ENCODE data around the gene GPR176. TPM values are rescaled to one million over a fixed set of nuclear protein-coding genes. Genes with fewer than 3 reads are reported as not detected.

Gene GPR176
- total and polyA plus RNA-seq, 4 donors, result 13.7 to 29.7 (median 28.2) TPM

DNA sequence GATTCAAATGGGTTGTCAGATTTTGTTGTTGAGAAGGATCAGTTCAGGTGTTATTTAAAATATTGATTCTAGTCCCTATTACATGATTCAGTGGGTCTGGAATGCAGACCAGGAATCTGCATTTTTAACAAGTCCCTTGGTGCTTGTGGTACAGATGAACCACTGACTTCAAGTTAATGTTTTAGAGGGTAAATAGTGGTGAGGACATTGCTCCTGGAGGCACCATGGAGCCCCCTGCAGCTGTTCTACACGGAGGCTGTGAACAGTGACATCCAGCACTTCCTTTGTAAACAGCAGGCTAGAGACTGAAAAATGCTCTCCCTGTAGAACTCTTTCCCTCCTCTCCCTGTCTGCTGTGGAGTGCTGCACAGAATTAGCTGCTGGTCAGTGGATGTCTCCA, 132.6 kb downstream of the GPR176 start:
- Histone ChIP-seq H3K4me3 (ENCODE audit: low read depth, low read length) (no peak overlapping the region), H3K27ac (ENCODE audit: low read depth, low read length) (no peak overlapping the region), H3K27me3 (ENCODE audit: control insufficient read depth, insufficient read depth, low read length) (no peaks in the 10 kb centered on the region), H3K9me3 (ENCODE audit: control insufficient read depth, insufficient read depth, low read length) (no peaks in the 10 kb centered on the region), H3K4me1 (ENCODE audit: control insufficient read depth, insufficient read depth, low read length) (no peaks in the 10 kb centered on the region), H3K36me3 (ENCODE audit: control insufficient read depth, insufficient read depth, low read length) (no peaks in the 10 kb centered on the region)
- whole genome bisulfite sequencing (ENCODE audit: insufficient coverage), result no CpG with 5 or more reads among the region's 1 CpG
- peak in 1 of 6 donors; percentile 32 for DNase-seq (ENCODE audit: low read depth in 4 of 6, low spot score in 6 of 6)

DNA sequence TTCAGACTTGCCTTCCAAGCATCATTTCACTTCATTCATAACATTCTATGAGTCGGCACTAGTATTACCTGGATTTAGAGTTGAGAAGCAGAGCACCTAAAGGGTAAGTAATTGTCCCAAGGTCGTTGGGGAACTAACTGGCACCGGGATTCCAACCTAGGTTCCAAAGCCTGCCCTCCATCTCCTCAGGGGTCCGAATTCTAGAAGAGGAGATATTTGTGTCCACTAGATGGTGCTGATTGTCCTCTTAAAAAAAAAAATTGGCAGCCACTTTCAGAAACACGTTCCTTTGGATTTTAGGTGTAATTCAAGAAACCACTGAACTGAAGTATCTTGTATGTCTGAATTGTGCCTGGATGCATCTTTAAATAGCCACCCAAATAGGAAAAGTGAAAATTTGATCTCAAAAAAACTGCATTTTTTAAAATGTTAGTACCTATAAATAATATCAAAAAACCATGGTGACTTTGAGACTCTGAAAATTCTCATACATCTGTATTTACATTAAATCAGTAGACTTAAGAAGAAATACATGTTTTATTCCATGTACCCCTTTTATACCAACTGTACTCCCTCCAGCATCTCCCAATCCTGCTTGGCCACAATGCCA, 133.5 kb downstream of the GPR176 start:
- no peak overlapping the region for H3K27ac ChIP-seq (ENCODE audit: low read depth, low read length)
- H3K4me3 ChIP-seq (ENCODE audit: low read depth, low read length), result no peak overlapping the region
- DNase-seq (ENCODE audit: low read depth in 4 of 6, low spot score in 6 of 6), result peak in 5 of 6 donors; percentile 56 to 95 (median 68)
- WGBS (ENCODE audit: insufficient coverage), result 0% methylated on average over 1 of the region's 5 CpGs
- no peaks in the 10 kb centered on the region for H3K36me3 ChIP-seq (ENCODE audit: control insufficient read depth, insufficient read depth, low read length)
- H3K27me3 ChIP-seq (ENCODE audit: control insufficient read depth, insufficient read depth, low read length), result no peaks in the 10 kb centered on the region
- H3K4me1 ChIP-seq (ENCODE audit: control insufficient read depth, insufficient read depth, low read length), result no peaks in the 10 kb centered on the region
- H3K9me3 ChIP-seq (ENCODE audit: control insufficient read depth, insufficient read depth, low read length), result no peaks in the 10 kb centered on the region

DNA sequence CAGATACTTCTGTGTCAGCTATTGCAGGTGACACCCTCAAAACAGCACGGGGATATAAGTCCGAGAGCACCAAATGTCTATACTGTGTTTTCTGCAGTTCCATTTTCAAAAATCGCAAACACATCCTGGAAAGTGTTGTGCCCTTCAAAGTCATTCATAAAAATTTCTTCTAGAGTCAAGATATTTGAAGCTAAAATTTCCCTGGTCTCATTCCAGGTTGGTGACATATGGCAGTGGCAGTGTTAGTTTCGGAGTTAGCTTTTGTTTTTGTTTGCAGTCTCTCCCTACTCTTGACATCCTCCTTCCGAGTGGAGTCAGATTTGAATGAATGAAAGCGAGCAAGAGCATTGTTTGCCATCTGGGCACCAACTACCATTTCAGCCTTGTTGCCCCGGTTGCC, 134.2 kb downstream of the GPR176 start:
- Histone ChIP-seq H3K4me1 (ENCODE audit: control insufficient read depth, insufficient read depth, low read length) (no peaks in the 10 kb centered on the region), H3K27ac (ENCODE audit: low read depth, low read length) (no peak overlapping the region), H3K27me3 (ENCODE audit: control insufficient read depth, insufficient read depth, low read length) (no peaks in the 10 kb centered on the region), H3K36me3 (ENCODE audit: control insufficient read depth, insufficient read depth, low read length) (no peaks in the 10 kb centered on the region), H3K4me3 (ENCODE audit: low read depth, low read length) (no peak overlapping the region), H3K9me3 (ENCODE audit: control insufficient read depth, insufficient read depth, low read length) (no peaks in the 10 kb centered on the region)
- peak in 2 of 6 donors; percentile 56 for DNase-seq (ENCODE audit: low read depth in 4 of 6, low spot score in 6 of 6)
- WGBS (ENCODE audit: insufficient coverage), result 38% methylated on average over 4 of the region's 7 CpGs

DNA sequence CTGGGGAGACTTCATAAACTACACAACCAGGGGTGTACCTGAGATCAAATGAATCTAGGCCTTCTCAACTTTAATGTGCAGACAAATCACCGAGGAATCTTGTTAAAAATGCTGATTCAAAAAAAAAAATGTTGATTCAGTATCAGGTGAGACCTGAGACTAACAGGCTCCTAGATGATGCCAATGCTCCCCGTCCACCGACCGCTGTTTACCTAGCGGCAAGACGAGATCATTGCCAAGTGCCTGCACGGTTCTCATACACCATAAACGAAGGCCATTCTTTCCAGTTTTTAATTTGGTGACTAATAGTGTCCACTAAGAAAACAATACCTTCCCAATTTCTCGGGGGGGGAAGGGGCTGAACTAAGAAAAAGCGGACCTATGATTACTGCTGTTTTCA, 134.9 kb downstream of the GPR176 start:
- peak in 1 of 6 donors; percentile 47 for DNase-seq (ENCODE audit: low read depth in 4 of 6, low spot score in 6 of 6)
- Histone ChIP-seq H3K36me3 (ENCODE audit: control insufficient read depth, insufficient read depth, low read length) (no peaks in the 10 kb centered on the region), H3K4me3 (ENCODE audit: low read depth, low read length) (no peak overlapping the region), H3K27ac (ENCODE audit: low read depth, low read length) (no peak overlapping the region), H3K4me1 (ENCODE audit: control insufficient read depth, insufficient read depth, low read length) (no peaks in the 10 kb centered on the region), H3K27me3 (ENCODE audit: control insufficient read depth, insufficient read depth, low read length) (no peaks in the 10 kb centered on the region), H3K9me3 (ENCODE audit: control insufficient read depth, insufficient read depth, low read length) (no peaks in the 10 kb centered on the region)
- 40% methylated on average over 1 of the region's 10 CpGs for WGBS (ENCODE audit: insufficient coverage)

DNA sequence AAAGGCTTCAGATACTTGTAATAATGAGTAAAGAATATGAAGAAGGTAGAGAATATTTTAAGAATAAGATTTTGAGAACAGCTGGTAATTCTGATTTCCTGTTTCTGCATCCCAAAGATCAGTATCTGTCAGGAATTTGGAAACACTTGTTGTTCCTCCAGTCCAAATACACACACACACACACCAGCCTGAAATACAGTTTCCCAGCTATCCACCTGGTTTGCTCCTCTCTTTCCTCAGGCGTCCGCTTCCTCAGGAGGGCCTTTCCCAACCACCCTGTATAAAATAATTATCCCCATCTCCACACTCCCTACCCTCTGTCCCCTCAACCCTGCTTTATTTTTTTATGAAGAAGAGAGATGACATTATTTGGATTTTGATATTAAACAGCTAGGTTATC, 135.4 kb downstream of the GPR176 start:
- no CpG with 5 or more reads among the region's 2 CpGs for WGBS (ENCODE audit: insufficient coverage)
- Histone ChIP-seq H3K4me3 (ENCODE audit: low read depth, low read length) (no peak overlapping the region), H3K27me3 (ENCODE audit: control insufficient read depth, insufficient read depth, low read length) (no peaks in the 10 kb centered on the region), H3K9me3 (ENCODE audit: control insufficient read depth, insufficient read depth, low read length) (no peaks in the 10 kb centered on the region), H3K4me1 (ENCODE audit: control insufficient read depth, insufficient read depth, low read length) (no peaks in the 10 kb centered on the region), H3K27ac (ENCODE audit: low read depth, low read length) (no peak overlapping the region), H3K36me3 (ENCODE audit: control insufficient read depth, insufficient read depth, low read length) (no peaks in the 10 kb centered on the region)
- no peak for DNase-seq (ENCODE audit: low read depth in 4 of 6, low spot score in 6 of 6)

DNA sequence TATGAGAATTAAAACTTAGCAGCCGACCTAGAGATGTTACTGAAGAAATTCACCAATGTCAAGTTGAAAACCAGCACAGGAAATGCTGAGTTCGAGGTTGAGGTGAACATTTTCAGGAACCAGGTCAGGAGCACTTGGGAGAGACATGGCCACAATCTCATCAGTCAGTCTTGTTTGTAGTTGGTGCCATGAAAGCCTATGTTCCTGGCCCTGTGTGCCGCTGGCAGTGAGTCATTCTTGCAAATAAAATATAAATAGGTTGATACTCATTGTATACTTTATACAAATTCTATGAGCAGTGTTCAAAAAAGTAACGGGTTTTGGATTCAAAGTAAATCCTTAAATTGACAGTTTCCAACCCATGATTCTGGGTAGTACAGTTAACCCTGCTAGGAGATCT, 135.9 kb downstream of the GPR176 start:
- no peaks in the 10 kb centered on the region for H3K4me1 ChIP-seq (ENCODE audit: control insufficient read depth, insufficient read depth, low read length)
- no peak for DNase-seq (ENCODE audit: low read depth in 4 of 6, low spot score in 6 of 6)
- H3K4me3 ChIP-seq (ENCODE audit: low read depth, low read length), result no peak overlapping the region
- H3K9me3 ChIP-seq (ENCODE audit: control insufficient read depth, insufficient read depth, low read length), result no peaks in the 10 kb centered on the region
- no peaks in the 10 kb centered on the region for H3K27me3 ChIP-seq (ENCODE audit: control insufficient read depth, insufficient read depth, low read length)
- no peak overlapping the region for H3K27ac ChIP-seq (ENCODE audit: low read depth, low read length)
- no peaks in the 10 kb centered on the region for H3K36me3 ChIP-seq (ENCODE audit: control insufficient read depth, insufficient read depth, low read length)
- 81% methylated on average over 2 of the region's 4 CpGs for WGBS (ENCODE audit: insufficient coverage)

DNA sequence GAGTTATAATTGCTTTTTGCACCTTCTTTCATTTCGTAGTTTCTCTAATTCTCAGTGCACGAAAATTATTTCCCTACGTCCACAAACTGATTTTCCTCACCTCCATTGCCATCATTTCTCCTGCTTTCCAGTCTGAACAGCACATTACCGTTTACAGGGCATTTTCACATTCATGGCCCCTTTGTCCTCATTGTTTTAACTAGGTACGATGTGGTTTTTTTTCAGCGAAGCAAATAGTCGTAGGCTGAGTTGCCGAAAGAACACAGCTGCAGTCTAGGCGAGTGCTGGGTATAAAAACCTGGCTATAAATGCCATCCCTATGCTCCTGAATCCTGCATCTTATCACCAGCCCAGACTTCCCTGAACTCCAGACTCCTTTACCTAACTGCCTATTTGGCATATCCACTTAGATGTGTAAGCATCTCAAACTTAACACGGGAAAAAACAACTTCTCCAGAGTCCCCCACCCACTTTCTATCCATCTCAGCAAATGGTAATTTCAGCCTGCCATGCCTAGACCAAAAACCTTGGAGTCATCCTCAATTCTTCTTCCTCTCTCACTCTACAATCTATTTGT, 136.7 kb downstream of the GPR176 start:
- Histone ChIP-seq H3K9me3 (ENCODE audit: control insufficient read depth, insufficient read depth, low read length) (no peaks in the 10 kb centered on the region), H3K27ac (ENCODE audit: low read depth, low read length) (peak overlapping the region; percentile 92), H3K4me3 (ENCODE audit: low read depth, low read length) (peak overlapping the region; percentile 62), H3K4me1 (ENCODE audit: control insufficient read depth, insufficient read depth, low read length) (no peaks in the 10 kb centered on the region), H3K27me3 (ENCODE audit: control insufficient read depth, insufficient read depth, low read length) (no peaks in the 10 kb centered on the region), H3K36me3 (ENCODE audit: control insufficient read depth, insufficient read depth, low read length) (no peaks in the 10 kb centered on the region)
- under 1% methylated on average over 10 of the region's 10 CpGs for WGBS (ENCODE audit: insufficient coverage)
- DNase-seq (ENCODE audit: low read depth in 4 of 6, low spot score in 6 of 6), result peak in 2 of 6 donors; percentile 30 to 52

DNA sequence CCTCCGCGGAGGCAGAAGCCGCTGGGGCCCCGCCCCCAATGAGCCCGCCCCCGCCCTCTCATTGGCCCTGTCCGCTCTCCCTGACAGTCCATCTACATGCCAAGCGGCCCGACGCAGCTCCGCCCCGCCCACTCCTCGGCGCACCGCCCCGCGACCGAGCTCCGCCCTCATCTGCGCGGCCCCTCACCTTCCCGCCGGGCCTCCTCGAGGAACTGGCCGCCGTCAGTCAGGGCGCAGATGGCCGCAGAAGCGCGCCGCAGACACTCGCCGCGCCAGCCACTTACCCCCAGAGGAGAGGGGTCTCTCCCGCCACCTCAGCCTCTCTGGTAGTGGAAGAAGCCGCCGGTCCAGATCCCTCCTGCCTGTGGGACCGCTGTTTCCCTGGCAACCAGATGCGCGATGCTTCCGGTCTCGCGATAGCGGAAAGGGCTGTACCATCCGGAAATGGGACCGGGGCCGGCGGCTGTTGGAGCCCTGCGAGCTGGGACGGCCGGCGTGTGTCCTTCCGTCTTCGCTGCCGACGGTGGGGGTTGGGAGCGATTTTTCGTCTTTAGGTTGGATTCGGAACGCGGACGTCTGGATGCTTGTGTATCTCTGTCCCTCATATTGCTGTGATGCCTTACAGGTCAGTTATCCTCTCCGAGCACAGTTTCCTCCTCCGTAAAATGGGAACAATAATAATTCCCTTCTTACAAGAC, 137.5 kb downstream of the GPR176 start, which contains the start of gene FSIP1:
Gene FSIP1 (minus strand): TSS at position 401 of the 698 bp plus-strand sequence. CDS start 6,317 bp downstream, outside the sequence.
- Histone ChIP-seq H3K27me3 (ENCODE audit: control insufficient read depth, insufficient read depth, low read length) (no peaks in the 10 kb centered on the region), H3K9me3 (ENCODE audit: control insufficient read depth, insufficient read depth, low read length) (no peaks in the 10 kb centered on the region), H3K4me3 (ENCODE audit: low read depth, low read length) (peak within 1 kb of the TSS; percentile 62), H3K4me1 (ENCODE audit: control insufficient read depth, insufficient read depth, low read length) (no peaks in the 10 kb centered on the region), H3K36me3 (ENCODE audit: control insufficient read depth, insufficient read depth, low read length) (no peaks in the 10 kb centered on the region), H3K27ac (ENCODE audit: low read depth, low read length) (peak within 1 kb of the TSS; percentile 92)
- peak; percentile 90 to 99 (median 93) for DNase-seq (ENCODE audit: low read depth in 4 of 6, low spot score in 6 of 6)
- WGBS (ENCODE audit: insufficient coverage), result under 1% methylated on average over 47 of the region's 64 CpGs

DNA sequence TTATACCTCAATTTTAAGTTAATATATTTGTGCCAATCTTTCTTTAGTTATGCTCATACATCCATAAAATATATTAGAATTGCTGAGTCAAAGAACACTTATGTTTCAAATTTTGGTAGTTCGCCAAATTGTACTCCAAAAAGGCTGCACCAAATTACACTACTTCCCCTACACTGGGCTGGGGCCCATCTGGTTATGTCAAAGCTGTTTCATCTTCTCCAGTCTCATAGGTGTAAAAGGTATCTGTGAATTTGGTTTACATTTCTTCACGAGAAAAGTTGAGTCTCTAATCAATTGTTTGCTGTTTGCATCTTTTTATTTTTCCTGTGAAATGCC, 138.1 kb downstream of the GPR176 start:
- WGBS (ENCODE audit: insufficient coverage), result 11% methylated on average over 1 of the region's 2 CpGs
- DNase-seq (ENCODE audit: low read depth in 4 of 6, low spot score in 6 of 6), result no peak
- peak overlapping the region; percentile 55 for H3K27ac ChIP-seq (ENCODE audit: low read depth, low read length)
- H3K4me1 ChIP-seq (ENCODE audit: control insufficient read depth, insufficient read depth, low read length), result no peaks in the 10 kb centered on the region
- H3K9me3 ChIP-seq (ENCODE audit: control insufficient read depth, insufficient read depth, low read length), result no peaks in the 10 kb centered on the region
- H3K27me3 ChIP-seq (ENCODE audit: control insufficient read depth, insufficient read depth, low read length), result no peaks in the 10 kb centered on the region
- H3K4me3 ChIP-seq (ENCODE audit: low read depth, low read length), result peak overlapping the region; percentile 50
- H3K36me3 ChIP-seq (ENCODE audit: control insufficient read depth, insufficient read depth, low read length), result no peaks in the 10 kb centered on the region

Data from spinal cord (tissue), 10 donors.